HG03196 (cell line): Measurements from ENCODE around the gene CZIB.
"Not testable (repeated sequence)": the region's sequence is repeated elsewhere in the genome, so short reads cannot be mapped to it uniquely, and the experiment has no call there.

ENCODE experiments used
- ATAC-seq: cut with Tn5 transposase; IDR thresholded peaks from one replicate; pipeline ENCODE4 v1.9.1; 2021; ENCODE audit not compliant: unreplicated experiment

Gene CZIB

GRCh38 chr1:53189061-53189460 lies 31.4 kb downstream of the CZIB start:
- no peak for ATAC-seq

- ATAC-seq = no peak
Measured at GRCh38 chr1:53188099-53188498, 32.3 kb downstream of the CZIB start.

GRCh38 chr1:53187401-53187800 lies 33.0 kb downstream of the CZIB start:
- ATAC-seq = no peak

GRCh38 chr1:53186533-53186932 lies 33.9 kb downstream of the CZIB start:
- no peak for ATAC-seq

GRCh38 chr1:53185955-53186297 lies 34.5 kb downstream of the CZIB start:
- not testable (repeated sequence) for ATAC-seq

GRCh38 chr1:53183095-53183990 lies 37.1 kb downstream of the CZIB start:
- no peak for ATAC-seq

- ATAC-seq = no peak
Measured at GRCh38 chr1:53182716-53183094, 37.7 kb downstream of the CZIB start.

- no peak for ATAC-seq
Measured at GRCh38 chr1:53182111-53182593, 38.3 kb downstream of the CZIB start.

- no peak for ATAC-seq
Measured at GRCh38 chr1:53180951-53181350, 39.5 kb downstream of the CZIB start.

GRCh38 chr1:53180226-53180625 lies 40.2 kb downstream of the CZIB start:
- no peak for ATAC-seq

- no peak for ATAC-seq
Measured at GRCh38 chr1:53176452-53177208, 43.8 kb downstream of the CZIB start.

GRCh38 chr1:53174971-53175913 lies 45.2 kb downstream of the CZIB start:
- ATAC-seq = no peak

- no peak for ATAC-seq
Measured at GRCh38 chr1:53172426-53173128, 47.9 kb downstream of the CZIB start.

GRCh38 chr1:53166912-53167311 lies 53.5 kb downstream of the CZIB start:
- ATAC-seq = no peak

- ATAC-seq = no peak
Measured at GRCh38 chr1:53166366-53166765, 54.1 kb downstream of the CZIB start.

GRCh38 chr1:53165408-53165961 lies 54.9 kb downstream of the CZIB start:
- no peak for ATAC-seq
